ENCODE measurements around the gene ARFGAP1.

The ARFGAP1 gene

GRCh38 chr20:63259734-63260460 is 12.7 kb upstream of the ARFGAP1 start:
- DNase-seq (ENCODE audit: low spot score) = no peak

- no peak for DNase-seq (ENCODE audit: low spot score)
Measured at GRCh38 chr20:63260521-63260920, 12.1 kb upstream of the ARFGAP1 start.

GRCh38 chr20:63261060-63261794 is 11.4 kb upstream of the ARFGAP1 start:
- no peak for DNase-seq (ENCODE audit: low spot score)

GRCh38 chr20:63261795-63262528 is 10.7 kb upstream of the ARFGAP1 start:
- no peak for DNase-seq (ENCODE audit: low spot score)

GRCh38 chr20:63262836-63263235 is 9.8 kb upstream of the ARFGAP1 start:
- no peak for DNase-seq (ENCODE audit: low spot score)

- no peak for DNase-seq (ENCODE audit: low spot score)
Measured at GRCh38 chr20:63264000-63264399, 8.6 kb upstream of the ARFGAP1 start.

- no peak for DNase-seq (ENCODE audit: low spot score)
Measured at GRCh38 chr20:63264519-63264918, 8.1 kb upstream of the ARFGAP1 start.

- DNase-seq (ENCODE audit: low spot score) = no peak
Measured at GRCh38 chr20:63265891-63266515, 6.6 kb upstream of the ARFGAP1 start.

- DNase-seq (ENCODE audit: low spot score) = no peak
Measured at GRCh38 chr20:63267691-63268090, 4.9 kb upstream of the ARFGAP1 start.

- no peak for DNase-seq (ENCODE audit: low spot score)
Measured at GRCh38 chr20:63268256-63268655, 4.4 kb upstream of the ARFGAP1 start.

GRCh38 chr20:63268671-63269439 is 3.8 kb upstream of the ARFGAP1 start:
- DNase-seq (ENCODE audit: low spot score) = no peak

- DNase-seq (ENCODE audit: low spot score) = no peak
Measured at GRCh38 chr20:63269724-63270123, 2.9 kb upstream of the ARFGAP1 start.

- no peak for DNase-seq (ENCODE audit: low spot score)
Measured at GRCh38 chr20:63270606-63271325, 1.8 kb upstream of the ARFGAP1 start.

- no peak for DNase-seq (ENCODE audit: low spot score)
Measured at GRCh38 chr20:63273059-63273579, 506 bp downstream of the ARFGAP1 start.

GRCh38 chr20:63273635-63274380 is 1.2 kb downstream of the ARFGAP1 start:
- DNase-seq (ENCODE audit: low spot score) = no peak

- no peak for DNase-seq (ENCODE audit: low spot score)
Measured at GRCh38 chr20:63274381-63275228, 2.0 kb downstream of the ARFGAP1 start.

- DNase-seq (ENCODE audit: low spot score) = no peak
Measured at GRCh38 chr20:63275825-63276224, 3.2 kb downstream of the ARFGAP1 start.

- no peak for DNase-seq (ENCODE audit: low spot score)
Measured at GRCh38 chr20:63276956-63277355, 4.3 kb downstream of the ARFGAP1 start.

All from CD4-positive, alpha-beta T cell treated with Interleukin-2 at 100 ng/mL for 4 hours (primary cell).